ENCODE data around the gene KCND1. TPM values are rescaled to one million over a fixed set of nuclear protein-coding genes. Genes with fewer than 3 reads are reported as not detected.

The KCND1 gene
- total RNA-seq, 1 donor from 2014 or later = 1.8 TPM

- ChIA-PET POLR2A (interaction anchor here (0.9 to 17.9 kb wide), 10 partner anchors 10 to 255 kb away, joined by 3 to 718 read pairs (median 32); partner anchors contain the start of genes GRIPAP1, HDAC6, OTUD5 and PIM2), CTCF (interaction anchor here (1.3 to 2.7 kb wide), 8 partner anchors 8 to 288 kb away, joined by 3 to 14 read pairs (median 6); partner anchors contain the start of genes PQBP1 and TIMM17B)
- intact Hi-C loops (cut with micrococcal nuclease) = loop anchor here (1.0 to 10.0 kb wide), 8 partner anchors 8 to 362 kb away; partner anchors contain the start of genes PIM2 and RBM3
- Mint-ChIP-seq H3K4me1 (peaks cover 80% of the 10 kb centered on the region), H3K9me3 (no peaks in the 10 kb centered on the region), H3K27ac (peak overlapping the region; percentile 98), H3K4me3 (peak overlapping the region; percentile 77), H3K27me3 (no peaks in the 10 kb centered on the region), H3K36me3 (ENCODE audit: low read depth) (peaks cover 32% of the 10 kb centered on the region)
- TF ChIP-seq CTCF (IDR thresholded peaks at IDR 0.05) = no peak
- DNase-seq (no peak), ATAC-seq (ENCODE audit: low read depth) (peak; percentile 12)
Observed at GRCh38 chrX:48936429-48937053, 35.1 kb downstream of the KCND1 start.

- ATAC-seq (ENCODE audit: low read depth) = no peak
- ChIA-PET POLR2A (interaction anchor here (0.5 to 17.9 kb wide), 2 partner anchors 21 to 52 kb away, joined by 4 to 718 read pairs; partner anchors contain the start of genes PIM2 and SLC35A2), CTCF (no interaction called here)
- H3K4me3 Mint-ChIP-seq = peak overlapping the region; percentile 57
- H3K36me3 Mint-ChIP-seq (ENCODE audit: low read depth) = peaks cover 38% of the 10 kb centered on the region
- intact Hi-C loops (cut with micrococcal nuclease) = loop anchor here (10.0 kb wide), 1 partner anchor 360 kb away; the partner anchor contains the start of gene RBM3
- DNase-seq = no peak
- peak overlapping the region; percentile 88 for H3K27ac Mint-ChIP-seq
- H3K9me3 Mint-ChIP-seq = no peaks in the 10 kb centered on the region
- H3K4me1 Mint-ChIP-seq = peaks cover 75% of the 10 kb centered on the region
- H3K27me3 Mint-ChIP-seq = no peaks in the 10 kb centered on the region
- no peak for TF ChIP-seq CTCF (IDR thresholded peaks at IDR 0.05)
Observed at GRCh38 chrX:48935301-48935670, 36.4 kb downstream of the KCND1 start.

GRCh38 chrX:48934581-48935300 lies 36.9 kb downstream of the KCND1 start:
- H3K4me3 Mint-ChIP-seq = peak overlapping the region; percentile 57
- intact Hi-C loops (cut with micrococcal nuclease) = loop anchor here (10.0 kb wide), 1 partner anchor 360 kb away; the partner anchor contains the start of gene RBM3
- TF ChIP-seq CTCF (IDR thresholded peaks at IDR 0.05) = no peak
- H3K4me1 Mint-ChIP-seq = peaks cover 72% of the 10 kb centered on the region
- H3K36me3 Mint-ChIP-seq (ENCODE audit: low read depth) = peaks cover 39% of the 10 kb centered on the region
- POLR2A ChIA-PET = interaction anchor here (0.5 to 17.9 kb wide), 2 partner anchors 20 to 52 kb away, joined by 4 to 718 read pairs; partner anchors contain the start of genes PIM2 and SLC35A2
- ATAC-seq (ENCODE audit: low read depth) (no peak), DNase-seq (no peak)
- H3K27ac Mint-ChIP-seq = peak overlapping the region; percentile 88
- CTCF ChIA-PET = no interaction called here
- no peaks in the 10 kb centered on the region for H3K9me3 Mint-ChIP-seq
- no peaks in the 10 kb centered on the region for H3K27me3 Mint-ChIP-seq

- ChIA-PET CTCF (no interaction called here), POLR2A (interaction anchor here (17.9 kb wide), 1 partner anchor 19 kb away, joined by 718 read pairs; the partner anchor contains the start of genes PIM2 and SLC35A2)
- Mint-ChIP-seq H3K4me1 (peaks cover 65% of the 10 kb centered on the region), H3K27ac (peak overlapping the region; percentile 88), H3K4me3 (peak overlapping the region; percentile 60), H3K9me3 (no peaks in the 10 kb centered on the region), H3K27me3 (no peaks in the 10 kb centered on the region), H3K36me3 (ENCODE audit: low read depth) (peaks cover 39% of the 10 kb centered on the region)
- no peak for TF ChIP-seq CTCF (IDR thresholded peaks at IDR 0.05)
- ATAC-seq (ENCODE audit: low read depth) (no peak), DNase-seq (no peak)
- intact Hi-C loops (cut with micrococcal nuclease) = loop anchor here (10.0 kb wide), 1 partner anchor 359 kb away; the partner anchor contains the start of gene RBM3
Observed at GRCh38 chrX:48933757-48934156, 37.9 kb downstream of the KCND1 start.
